Fibroblast of lung (primary cell): ENCODE results near the gene NUP62.

Experiments
- CTCF ChIP-seq, 2 donors: IDR thresholded peaks in 1 of 2; conservative IDR thresholded peaks in 1 of 2; 1 replicate in 1 of 2; 2 replicates in 1 of 2; pipeline ENCODE4 v1.5.1; 2011 to 2012; ENCODE audit warnings: low read length in 2 of 2, control low read depth in 1 of 2, inconsistent platforms in 1 of 2, low read depth in 1 of 2, mild to moderate bottlenecking in 1 of 2
- EZH2 ChIP-seq: IDR thresholded peaks from 2 replicates; pipeline ENCODE4 v1.5.1; 2012; ENCODE audit warnings: low read length, control low read depth, mild to moderate bottlenecking; ENCODE audit errors: missing control alignments

GRCh38 chr19:49952906-49953305 lies 23.6 kb upstream of the NUP62 start:
- TF ChIP-seq CTCF (conservative IDR thresholded peaks at IDR 0.05 in 1 of 2, IDR thresholded peaks at IDR 0.05 in 1 of 2; ENCODE audit: low read depth in 1 of 2, low read length in 2 of 2) = no peak
- no peak for TF ChIP-seq EZH2
